Measurements from ENCODE around the gene MMP11. TPM values are rescaled to one million over a fixed set of nuclear protein-coding genes. Genes with fewer than 3 reads are reported as not detected.

The MMP11 gene
- total RNA-seq, 2 donors from 2014 or later, result 5.6 to 10.0 TPM

DNA sequence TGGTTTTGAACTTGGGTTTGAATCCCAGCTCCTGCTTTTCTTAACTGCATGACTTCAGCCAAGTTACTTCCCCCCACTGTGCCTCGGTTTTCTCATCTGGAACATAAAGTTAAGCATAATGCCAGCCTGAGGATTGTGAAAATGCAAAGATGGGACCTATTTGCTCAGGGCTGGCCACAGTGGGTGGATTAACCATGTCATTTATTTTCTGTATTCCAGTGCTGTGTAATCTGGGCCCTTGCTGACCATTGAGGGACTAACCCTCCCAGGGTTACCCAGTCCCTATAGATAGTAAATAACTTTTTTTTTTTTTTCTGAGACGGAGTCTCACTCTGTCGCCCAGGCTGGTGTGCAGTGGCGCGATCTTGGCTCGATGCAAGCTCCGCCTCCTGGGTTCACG, 16.9 kb upstream of the MMP11 start:
- ATAC-seq (no peak), DNase-seq (no peak)
- intact Hi-C loops (cut with DNase I), result no loop called here

DNA sequence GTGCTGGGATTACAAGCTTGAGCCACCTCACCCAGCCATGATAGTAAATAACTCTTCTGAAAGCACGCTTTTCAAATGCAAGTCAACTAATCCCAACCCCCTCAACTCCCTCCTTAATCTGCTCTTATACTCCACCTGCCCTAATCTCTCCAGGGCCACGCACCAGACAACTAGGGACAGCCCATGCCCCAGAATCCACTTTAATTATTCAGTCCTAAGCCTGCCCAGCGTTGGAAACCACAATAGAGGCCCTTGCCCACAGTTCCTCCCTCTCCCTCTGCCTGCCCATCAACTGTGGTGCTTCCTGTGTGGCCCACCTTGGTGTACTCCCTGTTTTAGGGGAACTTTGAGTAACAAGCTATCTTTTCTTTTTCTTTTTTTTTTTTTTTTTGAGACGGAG, 15.8 kb upstream of the MMP11 start:
- no peak for ATAC-seq
- intact Hi-C loops (cut with DNase I), result no loop called here

DNA sequence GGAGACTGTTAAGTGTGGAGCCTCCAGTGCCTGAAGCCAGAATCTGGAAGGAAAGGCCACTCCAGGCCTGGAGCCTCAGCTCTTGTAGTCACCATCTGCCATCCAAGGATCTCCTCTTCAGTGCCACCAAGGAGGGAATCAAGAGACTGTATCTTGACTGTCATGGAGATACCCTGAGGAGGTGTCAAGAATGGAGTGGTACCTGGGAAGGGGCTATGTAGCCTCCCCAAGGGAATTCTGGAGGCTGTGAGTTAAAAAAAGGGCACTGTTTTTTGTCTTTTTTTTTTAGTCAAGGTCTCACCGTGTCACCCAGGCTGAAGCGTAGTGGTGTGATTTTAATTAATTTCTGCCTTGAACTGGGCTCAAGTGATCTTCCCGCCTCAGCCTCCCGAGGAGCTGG, 13.1 kb upstream of the MMP11 start:
- intact Hi-C loops (cut with DNase I), result no loop called here
- DNase-seq (no peak), ATAC-seq (no peak)

More for the DNA sequence above, 15.8 kb upstream of the MMP11 start:
- DNase-seq, result no peak

DNA sequence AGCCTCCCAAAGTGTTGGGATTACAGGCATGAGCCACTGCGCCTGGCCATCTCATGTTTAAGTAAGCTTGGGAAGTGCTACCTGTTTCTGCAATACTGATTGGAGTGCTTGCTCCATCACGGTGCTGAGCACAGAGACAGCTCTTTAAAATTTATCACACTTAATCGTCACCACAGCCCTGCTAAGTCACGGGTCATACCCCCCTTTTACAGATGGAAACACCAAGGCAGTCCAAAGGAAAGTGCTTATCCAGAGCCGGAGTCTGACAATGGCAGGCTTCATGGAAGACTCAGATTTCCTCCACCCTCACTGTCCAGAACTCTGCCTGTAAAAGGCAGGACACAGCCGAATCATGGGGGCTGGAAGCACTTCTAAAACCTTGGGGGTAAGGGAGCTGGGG, 12.6 kb upstream of the MMP11 start:
- DNase-seq, result no peak
- no peak for ATAC-seq
- intact Hi-C loops (cut with DNase I), result no loop called here

DNA sequence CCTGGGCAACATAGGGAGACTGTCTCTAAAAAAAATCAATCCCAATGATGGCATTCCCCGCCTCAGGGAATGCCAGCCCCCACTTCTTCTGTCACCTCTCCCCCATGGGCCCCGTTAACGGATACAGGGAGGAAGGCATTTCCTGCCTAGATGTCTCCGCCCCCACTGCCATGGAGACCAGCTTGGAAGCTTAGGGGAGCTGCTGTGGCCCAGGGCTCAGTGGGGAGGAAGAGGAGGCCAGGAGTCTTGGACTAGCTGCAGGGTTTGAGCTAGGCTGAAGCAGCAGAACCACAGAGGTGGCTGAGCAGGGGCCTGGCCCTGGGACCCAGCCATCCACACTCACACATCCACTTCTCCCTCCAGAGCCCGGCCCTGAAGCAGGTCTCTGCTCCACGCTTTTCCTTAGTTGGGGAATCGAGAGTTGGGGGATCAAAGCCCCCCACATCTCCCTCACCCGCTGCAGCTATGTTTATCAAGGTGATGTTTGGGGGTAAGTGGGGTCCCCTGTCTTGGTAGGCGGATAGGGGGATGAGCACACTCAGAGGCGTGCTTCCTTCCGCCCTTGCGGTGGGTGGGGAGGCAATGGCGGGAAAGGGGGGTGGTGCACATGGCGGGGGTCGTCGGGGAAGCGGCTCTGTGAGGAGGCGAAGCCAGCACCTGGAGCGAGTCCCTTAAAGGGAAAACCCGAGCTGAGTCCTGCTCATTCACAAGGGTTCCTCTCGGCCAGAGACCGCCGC, 9.6 kb upstream of the MMP11 start, which contains the start of gene C22orf15:
C22orf15 (plus strand) TSS at position 149 of the 737 bp plus-strand sequence; CDS start at position 466, 317 bp downstream.
- ATAC-seq (peak; percentile 6 to 21), DNase-seq (no peak)
- intact Hi-C loops (cut with DNase I), result no loop called here

DNA sequence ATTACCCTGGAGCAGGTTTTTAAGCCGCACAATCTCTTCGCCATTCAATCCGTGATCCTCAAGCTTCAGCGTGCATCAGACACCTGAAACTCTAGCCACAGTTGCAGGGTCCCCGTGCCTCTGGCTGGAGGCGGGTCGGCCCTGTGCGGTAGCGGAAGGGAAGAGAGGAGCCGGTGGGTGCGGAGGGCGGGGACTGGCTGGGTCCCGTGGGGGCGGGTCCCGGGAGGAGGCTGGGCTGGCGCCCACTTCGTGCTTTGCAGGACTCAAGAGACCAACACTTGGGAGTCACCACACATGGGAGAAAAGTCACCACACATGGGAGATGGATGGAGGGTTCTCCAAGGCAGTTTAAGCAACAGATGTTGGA, 9.1 kb upstream of the MMP11 start:
- intact Hi-C loops (cut with DNase I), result no loop called here
- ATAC-seq, result peak in 1 of 2 donors; percentile 13
- no peak for DNase-seq

DNA sequence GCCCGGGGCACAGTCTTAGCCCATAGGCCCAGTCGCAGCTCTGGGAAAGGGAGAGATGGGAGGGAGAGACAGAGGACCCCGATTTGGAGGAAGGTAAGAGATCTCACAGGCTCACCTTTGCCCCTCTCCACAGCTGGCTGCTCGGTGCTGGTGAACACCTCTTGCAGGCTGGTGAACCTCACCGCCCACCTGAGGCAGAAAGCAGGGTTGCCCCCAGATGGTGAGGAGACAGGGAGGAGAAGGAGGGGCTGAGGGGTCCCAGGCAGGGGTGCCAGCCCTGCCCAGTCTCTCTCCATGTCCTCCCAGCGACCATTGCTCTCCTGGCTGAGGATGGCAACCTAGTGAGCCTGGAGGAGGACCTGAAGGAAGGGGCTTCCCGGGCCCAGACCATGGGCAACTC, 8.7 kb upstream of the MMP11 start:
- intact Hi-C loops (cut with DNase I), result no loop called here
- ATAC-seq (no peak), DNase-seq (no peak)

DNA sequence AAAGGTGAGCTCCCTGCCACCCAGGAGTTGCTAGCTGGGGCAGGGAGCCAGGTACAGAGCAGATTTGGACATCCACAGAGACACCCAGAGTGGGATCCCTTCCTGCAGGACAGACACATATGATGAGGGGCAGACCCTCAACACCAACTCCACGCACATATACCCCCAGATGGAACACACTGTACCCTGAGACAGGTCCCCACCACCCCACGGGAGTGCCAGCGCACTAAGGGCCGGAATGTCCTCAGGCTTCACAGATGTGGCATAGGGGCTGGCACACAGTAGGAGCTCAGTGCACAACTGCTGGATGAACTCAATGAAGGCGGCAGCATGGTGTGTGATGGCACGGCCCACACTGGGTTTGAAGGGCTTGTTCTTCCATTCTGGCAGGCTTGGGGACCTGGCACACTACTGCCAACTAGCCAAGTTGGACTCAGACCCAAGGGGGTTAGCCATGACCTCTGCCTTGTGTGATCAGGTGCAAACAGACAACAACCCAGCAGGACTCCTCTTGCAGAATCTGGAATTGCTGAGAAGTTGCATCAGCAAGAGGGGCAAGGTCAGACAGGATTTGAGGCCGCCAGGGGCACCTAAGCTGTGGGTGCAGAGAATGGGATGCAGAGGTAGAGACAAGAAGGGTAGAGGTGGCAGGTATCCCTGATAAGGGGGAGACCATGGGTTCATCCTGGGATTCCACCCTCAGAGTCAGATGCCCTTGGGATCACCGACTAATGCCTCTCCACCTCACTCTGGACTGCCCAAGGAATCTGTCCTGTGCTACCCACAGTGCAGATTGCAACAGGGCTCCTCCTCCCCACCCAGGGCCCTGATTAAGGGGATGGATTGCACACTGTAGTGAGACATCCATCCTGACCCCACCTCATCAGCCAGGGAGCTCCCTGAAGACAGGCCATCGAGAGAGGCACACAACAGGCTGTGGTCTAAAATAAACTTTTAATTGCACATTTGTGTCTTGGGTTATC, 7.5 kb upstream of the MMP11 start:
- DNase-seq, result no peak
- no peak for ATAC-seq
- intact Hi-C loops (cut with DNase I), result loop anchor here (5.0 kb wide), 1 partner anchor 82 kb away; no protein-coding TSS in a partner anchor

DNA sequence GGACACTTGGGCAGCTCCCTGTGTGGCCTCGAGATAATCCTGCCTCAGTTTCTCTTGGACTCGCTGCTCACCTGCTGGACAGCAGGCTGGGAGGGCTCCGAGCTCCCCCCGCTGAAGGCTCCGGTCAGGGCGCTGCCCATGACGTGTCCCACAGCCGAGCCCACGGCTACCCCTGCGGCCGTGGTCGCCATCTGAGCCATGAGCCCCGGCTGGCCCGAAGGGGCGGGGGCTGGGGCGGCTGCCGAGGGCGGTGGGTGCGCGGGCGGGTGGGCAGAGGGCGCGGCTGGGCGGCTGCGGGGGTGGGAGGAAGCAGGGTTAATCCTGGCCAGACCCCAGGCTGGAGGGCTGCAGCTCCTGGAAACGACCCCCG, 5.4 kb upstream of the MMP11 start:
- ATAC-seq (peak; percentile 3 to 4), DNase-seq (no peak)
- intact Hi-C loops (cut with DNase I), result loop anchor here (5.0 kb wide), 1 partner anchor 80 kb away; no protein-coding TSS in a partner anchor

DNA sequence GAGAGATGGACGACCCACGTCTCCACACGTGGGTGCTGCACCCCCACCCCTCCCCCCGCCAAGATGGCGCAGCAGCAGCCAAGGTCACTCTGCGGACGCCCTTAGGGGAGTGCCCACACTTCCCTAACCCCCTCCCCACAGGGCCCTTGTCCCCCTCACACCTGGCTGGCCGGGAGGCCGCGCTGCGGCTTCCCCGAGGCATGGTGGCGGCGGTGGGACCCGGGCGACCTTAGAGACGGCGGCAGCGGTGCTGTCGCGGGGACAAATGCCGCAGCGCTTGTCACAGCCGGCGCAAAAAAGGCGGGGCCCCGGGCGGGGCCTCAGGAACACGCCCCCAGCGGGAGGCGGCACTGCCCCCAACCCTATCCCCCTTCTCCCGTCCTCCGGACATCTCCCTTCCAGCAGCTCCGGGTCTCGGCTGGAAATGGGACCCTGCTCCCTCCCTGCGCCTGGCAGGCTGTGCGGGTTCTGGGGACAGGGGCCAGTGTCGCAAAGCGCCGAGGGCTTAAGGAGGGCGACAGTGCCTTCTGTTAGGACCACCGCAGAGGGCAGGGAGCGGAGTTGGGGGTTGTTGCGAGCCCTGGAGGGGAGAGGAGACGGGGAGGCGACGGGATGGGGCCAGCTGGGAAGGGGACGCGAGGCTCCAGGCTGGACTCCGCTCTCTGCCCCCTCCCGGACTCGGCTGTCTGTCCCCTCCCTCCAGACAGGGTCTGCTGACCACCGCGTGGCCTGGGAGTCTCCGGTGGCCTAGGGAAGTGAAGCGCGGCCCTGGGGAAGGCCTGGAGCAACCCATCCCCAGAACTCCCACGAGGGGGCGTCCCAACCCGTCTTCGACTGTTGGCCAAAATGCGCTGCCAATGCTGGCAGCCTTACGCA, 4.7 kb upstream of the MMP11 start, which contains the start of gene CHCHD10:
CHCHD10 (minus strand) TSS at position 300 of the 876 bp plus-strand sequence; CDS start at position 202, 98 bp downstream.
- intact Hi-C loops (cut with DNase I), result loop anchor here (5.0 kb wide), 1 partner anchor 79 kb away; no protein-coding TSS in a partner anchor
- DNase-seq (peak; percentile 88), ATAC-seq (peak; percentile 81 to 85)

DNA sequence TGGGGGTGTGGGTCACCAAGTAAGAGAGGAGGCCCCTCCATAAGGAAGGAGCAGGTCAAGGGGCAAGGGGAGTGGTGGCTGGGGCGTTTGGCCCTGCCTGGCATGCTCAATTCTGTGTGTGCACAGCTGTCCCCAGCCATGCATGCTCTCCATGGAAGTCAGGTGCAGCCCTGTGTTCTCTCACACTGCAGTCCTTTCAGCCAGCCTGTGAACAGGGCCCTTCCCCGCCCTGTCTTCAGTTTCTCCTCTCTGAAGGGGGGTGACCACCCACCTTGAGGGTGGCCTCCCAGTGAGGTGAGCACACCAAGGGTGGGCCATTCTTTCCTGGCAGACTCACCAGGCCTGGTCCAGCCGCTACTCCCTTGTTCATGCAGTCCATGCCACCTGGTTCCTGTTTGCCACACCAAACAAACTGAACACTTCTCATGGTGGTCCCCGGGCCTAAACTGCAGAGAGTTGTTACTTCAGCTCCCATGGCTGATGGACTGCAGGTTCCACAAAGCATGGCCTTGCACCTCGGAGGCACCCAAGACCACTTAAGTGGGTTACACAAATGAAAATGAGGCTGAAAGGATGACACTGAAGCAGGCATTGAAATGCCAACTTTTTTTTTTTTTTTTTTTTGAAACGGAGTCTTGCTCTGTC, 3.2 kb upstream of the MMP11 start:
- DNase-seq (no peak), ATAC-seq (no peak)
- intact Hi-C loops (cut with DNase I), result loop anchor here (5.0 kb wide), 1 partner anchor 78 kb away; no protein-coding TSS in a partner anchor

DNA sequence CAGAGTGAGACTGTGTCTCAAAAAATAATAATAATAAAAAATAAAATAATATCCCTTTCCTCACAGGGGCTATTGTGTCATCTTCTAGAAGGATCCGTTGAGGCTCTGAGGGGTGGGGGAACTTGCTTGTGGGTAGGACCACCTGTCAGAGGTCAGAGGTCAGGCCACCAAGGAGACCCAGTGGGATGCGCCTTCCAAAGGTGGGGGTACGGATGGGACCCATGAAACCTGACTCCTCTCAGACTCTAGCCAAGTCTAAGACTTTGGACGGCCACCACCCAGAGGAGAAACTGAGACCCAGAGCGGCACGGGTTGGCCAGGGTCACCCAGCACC, 367 bp upstream of the MMP11 start:
- DNase-seq (no peak), ATAC-seq (no peak)
- intact Hi-C loops (cut with DNase I), result no loop called here

DNA sequence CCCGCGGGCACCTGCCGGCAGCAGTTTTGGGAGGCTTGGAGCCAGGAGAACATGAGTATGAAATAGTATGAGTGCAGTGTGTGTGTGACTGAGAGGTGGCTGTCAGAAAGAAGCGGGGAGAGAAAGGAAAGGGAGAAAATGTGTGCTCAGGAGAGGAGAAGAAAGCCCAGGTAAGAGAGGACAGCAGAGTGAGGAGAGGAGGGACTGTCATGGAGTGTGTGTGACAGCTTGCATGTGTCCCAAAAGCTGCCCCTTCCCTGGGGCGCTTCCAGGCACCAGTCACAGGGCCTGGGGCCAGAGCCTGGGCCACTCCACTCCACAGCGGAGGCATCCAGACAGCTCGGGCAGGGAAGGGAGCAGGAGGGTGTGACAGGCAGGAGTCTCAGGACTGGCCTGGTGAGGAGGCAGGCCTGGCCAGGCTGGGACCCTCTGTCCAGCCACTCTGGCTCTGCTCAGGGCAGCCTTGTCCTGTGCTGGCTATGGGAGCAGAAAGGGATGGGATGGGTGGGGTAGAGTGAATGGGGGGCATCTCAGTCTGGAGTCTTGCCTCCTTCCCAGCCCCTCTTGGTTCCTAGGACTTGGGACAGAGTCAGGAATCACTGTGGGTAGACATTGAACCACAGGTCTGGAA, 949 bp downstream of the MMP11 start:
- ATAC-seq, result peak; percentile 63 to 70
- intact Hi-C loops (cut with DNase I), result no loop called here
- no peak for DNase-seq

DNA sequence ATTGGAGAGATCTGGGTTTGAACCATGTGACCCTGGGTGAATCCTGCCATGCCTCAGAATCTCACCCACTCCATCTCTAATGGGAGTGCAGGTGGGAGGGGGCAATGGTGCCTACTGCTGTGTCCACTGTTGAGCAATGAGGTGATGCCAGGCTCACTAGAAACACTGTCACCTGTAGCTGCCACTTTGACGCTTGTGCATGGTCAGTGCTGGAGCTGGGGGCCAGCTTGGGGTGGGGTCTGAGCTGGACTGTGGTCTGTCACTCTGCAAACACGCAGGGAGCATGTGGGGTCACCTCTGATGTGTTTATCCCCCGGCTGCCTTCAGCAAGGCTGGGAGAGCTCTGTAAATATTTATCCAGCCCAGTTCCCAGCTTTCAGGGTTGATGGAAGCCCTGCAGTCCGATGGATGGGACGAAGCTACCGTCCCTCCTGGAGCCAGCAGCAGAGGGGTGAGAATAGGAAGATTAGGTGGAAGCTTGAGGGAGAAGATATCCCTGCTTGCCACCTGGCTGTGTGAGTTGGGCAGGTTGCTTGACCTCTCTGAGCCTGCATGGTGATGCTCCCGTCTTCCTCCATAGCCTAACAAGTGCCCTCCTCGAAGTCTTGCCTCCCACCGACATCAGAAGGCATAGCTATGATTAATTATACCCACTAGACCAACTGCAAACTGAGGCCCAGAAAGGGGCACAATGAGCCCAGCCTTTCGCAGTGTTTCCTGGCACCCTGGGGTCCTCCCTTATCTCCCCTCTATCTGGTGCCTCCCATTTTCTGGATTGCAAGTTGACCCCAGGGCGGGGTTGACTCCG, 1.7 kb downstream of the MMP11 start:
- no peak for ATAC-seq
- no peak for DNase-seq
- intact Hi-C loops (cut with DNase I), result no loop called here

DNA sequence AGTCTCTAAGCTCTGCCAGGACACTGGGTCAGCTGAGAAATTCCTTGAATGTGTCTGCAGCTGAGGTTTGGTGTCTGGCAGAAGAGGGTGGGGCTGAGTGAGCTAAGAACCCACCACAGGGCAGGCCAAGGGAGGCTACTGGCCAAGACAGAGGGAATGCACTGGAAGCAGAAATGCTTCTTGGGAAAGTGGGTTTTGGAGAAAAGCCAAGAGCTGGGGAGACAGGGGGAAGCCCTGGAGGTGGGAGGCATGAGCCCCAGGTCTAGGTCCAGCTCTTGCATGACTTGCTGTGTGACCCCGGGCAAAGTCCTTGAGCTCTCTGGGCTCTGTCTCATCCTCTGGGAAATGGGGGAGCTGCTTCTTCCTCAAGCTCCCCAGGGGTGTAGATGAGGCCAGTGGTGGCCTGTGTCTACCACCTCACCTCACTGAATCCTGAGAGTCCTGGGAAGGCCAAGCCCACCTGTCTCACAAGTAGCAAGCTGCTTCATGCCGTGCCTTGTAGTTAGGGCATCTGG, 2.3 kb downstream of the MMP11 start:
- ATAC-seq (peak; percentile 6 to 10), DNase-seq (no peak)
- intact Hi-C loops (cut with DNase I), result no loop called here

DNA sequence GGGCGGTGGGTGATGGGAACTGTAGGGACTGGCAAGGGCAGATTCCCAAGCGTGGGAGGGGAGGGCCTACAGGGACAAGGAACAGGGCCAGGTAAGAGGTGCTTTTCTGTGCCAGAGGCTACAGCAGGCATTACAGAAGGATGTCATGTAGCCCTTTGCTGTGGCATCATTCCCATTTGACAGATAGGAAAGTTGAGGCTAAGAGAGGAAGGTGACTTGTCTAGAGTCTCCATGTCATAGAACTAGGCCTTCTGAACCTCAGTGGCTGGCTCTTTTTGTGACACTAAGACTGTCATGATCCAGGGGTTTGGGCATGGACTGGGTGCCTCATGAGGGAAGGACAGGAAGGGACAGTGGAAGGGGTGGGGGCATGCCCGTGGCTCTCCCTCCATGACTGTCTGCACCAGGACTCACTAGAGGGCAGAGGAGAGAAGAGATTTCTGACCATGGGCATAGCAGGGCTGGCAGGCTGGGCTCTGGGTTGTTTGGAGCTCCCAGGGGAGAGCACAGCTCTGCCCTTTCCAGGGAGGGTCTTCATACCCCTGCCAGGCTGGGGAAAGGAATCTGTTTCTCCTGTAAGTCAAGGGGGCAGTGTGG, 3.2 kb downstream of the MMP11 start:
- ATAC-seq (no peak), DNase-seq (no peak)
- intact Hi-C loops (cut with DNase I), result no loop called here
